Measurements from ENCODE around the gene SLC9A7.

- TF ChIP-seq CTCF (conservative IDR thresholded peaks at IDR 0.05 in 1 of 2, IDR thresholded peaks at IDR 0.05 in 1 of 2; ENCODE audit: low read depth in 1 of 2, low read length in 2 of 2) (no peak), EZH2 (IDR thresholded peaks at IDR 0.05; ENCODE audit: low read length, missing control alignments) (no peak)
Observed at GRCh38 chrX:46649421-46650260, 109.3 kb downstream of the SLC9A7 start.
